ENCODE results near the gene NR2C2.

Gene NR2C2

DNA sequence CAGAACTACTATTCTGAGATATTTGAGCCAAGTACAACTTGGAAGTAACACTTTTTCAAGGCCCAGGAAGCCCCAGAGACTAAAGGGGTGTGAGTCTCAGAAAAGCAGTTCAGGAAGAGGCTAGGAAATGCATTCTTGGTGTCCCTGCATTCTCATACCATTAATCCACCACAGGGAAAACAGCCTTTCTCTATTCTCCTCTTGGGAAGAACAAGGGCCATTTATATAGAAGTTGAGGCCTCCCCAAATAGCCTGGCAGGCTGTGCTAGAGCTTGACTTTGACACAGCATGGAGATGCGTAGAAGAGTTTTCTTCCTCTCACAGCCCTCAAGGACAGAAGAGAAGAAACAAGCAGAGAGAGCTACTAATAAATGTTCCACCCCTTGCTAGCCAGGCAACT is 5.5 kb upstream of the NR2C2 start:
- Histone ChIP-seq H3K18ac (ENCODE audit: low read length) (no peak overlapping the region), H4K8ac (ENCODE audit: low read depth, low read length) (no peak overlapping the region), H3K27ac (ENCODE audit: low read depth, low read length) (no peak overlapping the region), H3K27me3 (ENCODE audit: insufficient read depth, low read length) (no peaks in the 10 kb centered on the region), H3K79me1 (ENCODE audit: low read length) (peaks cover under 1% of the 10 kb centered on the region), H2BK5ac (ENCODE audit: low read depth, low read length, poor library complexity) (no peak overlapping the region), H2BK120ac (ENCODE audit: insufficient read depth, low read length, poor library complexity) (no peak overlapping the region), H2BK12ac (ENCODE audit: low read length) (no peak overlapping the region), H3K9ac (ENCODE audit: low read length) (no peak overlapping the region), H3K9me3 (ENCODE audit: insufficient read depth, low read depth, low read length) (no peaks in the 10 kb centered on the region), H3K36me3 (ENCODE audit: control insufficient read depth in 1 of 2, insufficient read depth in 2 of 2, low read length in 2 of 2) (peaks cover 8 to 16% of the 10 kb centered on the region in 2 experiments), H4K91ac (ENCODE audit: low read depth, low read length) (no peak overlapping the region), H3K4me3 (ENCODE audit: low read depth, low read length) (no peak overlapping the region), H4K12ac (ENCODE audit: low read depth, low read length) (no peak overlapping the region), H3K4me1 (ENCODE audit: control insufficient read depth in 1 of 2, insufficient read depth in 2 of 2, low read length in 2 of 2) (no peaks in the 10 kb centered on the region), H3K79me2 (ENCODE audit: control insufficient read depth, insufficient read depth, low read length, poor library complexity) (no peaks in the 10 kb centered on the region), H2AK5ac (ENCODE audit: low read length) (no peak overlapping the region), H3K14ac (ENCODE audit: low read length) (no peak overlapping the region), H3K4me2 (ENCODE audit: low read length) (no peak overlapping the region), H3K23ac (ENCODE audit: low read length) (no peak overlapping the region), H2AFZ (ENCODE audit: insufficient read depth, low read length, poor library complexity) (no peak overlapping the region), H3K4ac (ENCODE audit: low read depth, low read length) (no peak overlapping the region)
- no CpG with 5 or more reads among the region's 1 CpG for WGBS (ENCODE audit: extremely low coverage, insufficient coverage, insufficient read length)
- no peak for DNase-seq

- Histone ChIP-seq H3K18ac (ENCODE audit: low read length) (no peak overlapping the region), H4K8ac (ENCODE audit: low read depth, low read length) (no peak overlapping the region), H3K4ac (ENCODE audit: low read depth, low read length) (no peak overlapping the region), H3K79me2 (ENCODE audit: control insufficient read depth, insufficient read depth, low read length, poor library complexity) (peaks cover 6% of the 10 kb centered on the region), H2BK120ac (ENCODE audit: insufficient read depth, low read length, poor library complexity) (no peak overlapping the region), H2AK5ac (ENCODE audit: low read length) (no peak overlapping the region), H3K4me1 (ENCODE audit: control insufficient read depth in 1 of 2, insufficient read depth in 2 of 2, low read length in 2 of 2) (no peaks in the 10 kb centered on the region), H3K4me3 (ENCODE audit: low read depth, low read length) (no peak overlapping the region), H3K9me3 (ENCODE audit: insufficient read depth, low read depth, low read length) (no peaks in the 10 kb centered on the region), H4K12ac (ENCODE audit: low read depth, low read length) (no peak overlapping the region), H2AFZ (ENCODE audit: insufficient read depth, low read length, poor library complexity) (no peak overlapping the region), H3K79me1 (ENCODE audit: low read length) (peaks cover 9% of the 10 kb centered on the region), H3K4me2 (ENCODE audit: low read length) (no peak overlapping the region), H2BK5ac (ENCODE audit: low read depth, low read length, poor library complexity) (no peak overlapping the region), H4K91ac (ENCODE audit: low read depth, low read length) (no peak overlapping the region), H3K36me3 (ENCODE audit: control insufficient read depth in 1 of 2, insufficient read depth in 2 of 2, low read length in 2 of 2) (peaks cover 8 to 16% of the 10 kb centered on the region in 2 experiments), H2BK12ac (ENCODE audit: low read length) (no peak overlapping the region), H3K27ac (ENCODE audit: low read depth, low read length) (no peak overlapping the region), H3K9ac (ENCODE audit: low read length) (no peak overlapping the region), H3K14ac (ENCODE audit: low read length) (no peak overlapping the region), H3K23ac (ENCODE audit: low read length) (no peak overlapping the region), H3K27me3 (ENCODE audit: insufficient read depth, low read length) (no peaks in the 10 kb centered on the region)
- no peak for DNase-seq
Measured at GRCh38 chr3:14943042-14943441, 4.3 kb upstream of the NR2C2 start.

DNA sequence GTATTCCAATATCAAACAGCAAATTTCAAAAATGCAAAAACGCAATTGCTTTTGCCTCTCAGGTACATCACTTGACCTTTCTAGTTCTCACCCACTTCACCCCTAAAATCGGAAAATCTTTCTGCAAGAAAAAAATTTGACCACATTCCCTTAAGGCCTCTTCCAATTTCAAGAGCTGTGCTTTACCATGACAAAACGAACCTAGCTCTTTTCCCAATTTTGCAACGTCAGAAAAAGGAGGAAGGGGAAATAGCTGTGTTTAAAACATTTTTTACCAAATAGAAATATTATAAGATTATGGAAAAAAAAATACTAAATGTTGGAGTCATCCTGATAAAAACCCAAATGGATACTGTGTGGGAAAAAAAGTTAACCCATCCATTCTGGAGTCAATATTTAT is 1.1 kb upstream of the NR2C2 start:
- peaks cover 8 to 16% of the 10 kb centered on the region in 2 experiments for H3K36me3 ChIP-seq (ENCODE audit: control insufficient read depth in 1 of 2, insufficient read depth in 2 of 2, low read length in 2 of 2)
- no peak overlapping the region for H2AFZ ChIP-seq (ENCODE audit: insufficient read depth, low read length, poor library complexity)
- H3K4ac ChIP-seq (ENCODE audit: low read depth, low read length), result peak overlapping the region; percentile 43
- peaks cover 11% of the 10 kb centered on the region for H3K79me1 ChIP-seq (ENCODE audit: low read length)
- no peak overlapping the region for H4K91ac ChIP-seq (ENCODE audit: low read depth, low read length)
- WGBS (ENCODE audit: extremely low coverage, insufficient coverage, insufficient read length), result no CpG with 5 or more reads among the region's 4 CpGs
- no peak overlapping the region for H4K8ac ChIP-seq (ENCODE audit: low read depth, low read length)
- no peaks in the 10 kb centered on the region for H3K27me3 ChIP-seq (ENCODE audit: insufficient read depth, low read length)
- H2BK12ac ChIP-seq (ENCODE audit: low read length), result no peak overlapping the region
- H2BK120ac ChIP-seq (ENCODE audit: insufficient read depth, low read length, poor library complexity), result no peak overlapping the region
- H3K79me2 ChIP-seq (ENCODE audit: control insufficient read depth, insufficient read depth, low read length, poor library complexity), result peaks cover 11% of the 10 kb centered on the region
- no peak overlapping the region for H3K14ac ChIP-seq (ENCODE audit: low read length)
- H3K4me2 ChIP-seq (ENCODE audit: low read length), result peak overlapping the region; percentile 93
- DNase-seq, result no peak
- H3K9ac ChIP-seq (ENCODE audit: low read length), result no peak overlapping the region
- peaks cover 0 to 6% of the 10 kb centered on the region in 2 experiments for H3K4me1 ChIP-seq (ENCODE audit: control insufficient read depth in 1 of 2, insufficient read depth in 2 of 2, low read length in 2 of 2)
- H3K18ac ChIP-seq (ENCODE audit: low read length), result no peak overlapping the region
- no peak overlapping the region for H3K23ac ChIP-seq (ENCODE audit: low read length)
- H2BK5ac ChIP-seq (ENCODE audit: low read depth, low read length, poor library complexity), result no peak overlapping the region
- H2AK5ac ChIP-seq (ENCODE audit: low read length), result no peak overlapping the region
- no peaks in the 10 kb centered on the region for H3K9me3 ChIP-seq (ENCODE audit: insufficient read depth, low read depth, low read length)
- H3K4me3 ChIP-seq (ENCODE audit: low read depth, low read length), result no peak overlapping the region
- H3K27ac ChIP-seq (ENCODE audit: low read depth, low read length), result no peak overlapping the region
- H4K12ac ChIP-seq (ENCODE audit: low read depth, low read length), result no peak overlapping the region

DNA sequence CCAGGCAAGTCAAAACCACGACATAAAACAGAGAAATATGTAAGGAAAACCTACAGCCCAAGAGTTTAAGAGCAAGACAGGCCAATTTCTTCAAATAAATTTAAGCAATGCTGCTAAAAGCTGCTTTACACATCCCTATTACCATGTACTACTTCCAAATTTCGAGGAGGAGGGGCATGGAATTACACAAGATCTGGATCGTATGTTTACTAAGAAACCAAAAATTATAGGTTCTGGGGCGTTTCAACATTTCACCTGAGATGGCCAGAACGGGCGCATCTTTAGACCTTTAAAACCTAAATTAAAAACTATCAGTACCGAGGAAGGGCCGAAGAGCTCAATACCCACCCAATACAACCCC is 664 bp upstream of the NR2C2 start:
- H3K23ac ChIP-seq (ENCODE audit: low read length), result no peak overlapping the region
- H4K12ac ChIP-seq (ENCODE audit: low read depth, low read length), result peak overlapping the region; percentile 20
- peak overlapping the region; percentile 91 for H3K18ac ChIP-seq (ENCODE audit: low read length)
- H2AK5ac ChIP-seq (ENCODE audit: low read length), result no peak overlapping the region
- H3K27me3 ChIP-seq (ENCODE audit: insufficient read depth, low read length), result no peaks in the 10 kb centered on the region
- H3K9ac ChIP-seq (ENCODE audit: low read length), result peak overlapping the region; percentile 35
- H3K4me2 ChIP-seq (ENCODE audit: low read length), result peak overlapping the region; percentile 93
- H3K79me2 ChIP-seq (ENCODE audit: control insufficient read depth, insufficient read depth, low read length, poor library complexity), result peaks cover 11% of the 10 kb centered on the region
- peak overlapping the region; percentile 82 for H2BK5ac ChIP-seq (ENCODE audit: low read depth, low read length, poor library complexity)
- H3K79me1 ChIP-seq (ENCODE audit: low read length), result peaks cover 11% of the 10 kb centered on the region
- no peaks in the 10 kb centered on the region for H3K9me3 ChIP-seq (ENCODE audit: insufficient read depth, low read depth, low read length)
- peak overlapping the region; percentile 90 for H4K8ac ChIP-seq (ENCODE audit: low read depth, low read length)
- no peak overlapping the region for H2BK12ac ChIP-seq (ENCODE audit: low read length)
- H3K14ac ChIP-seq (ENCODE audit: low read length), result peak overlapping the region; percentile 59
- H3K4me3 ChIP-seq (ENCODE audit: low read depth, low read length), result peak overlapping the region; percentile 80
- DNase-seq, result no peak
- peak overlapping the region; percentile 76 for H4K91ac ChIP-seq (ENCODE audit: low read depth, low read length)
- H2BK120ac ChIP-seq (ENCODE audit: insufficient read depth, low read length, poor library complexity), result peak overlapping the region; percentile 67
- peak overlapping the region; percentile 86 for H3K4ac ChIP-seq (ENCODE audit: low read depth, low read length)
- peaks cover 8 to 16% of the 10 kb centered on the region in 2 experiments for H3K36me3 ChIP-seq (ENCODE audit: control insufficient read depth in 1 of 2, insufficient read depth in 2 of 2, low read length in 2 of 2)
- H2AFZ ChIP-seq (ENCODE audit: insufficient read depth, low read length, poor library complexity), result peak overlapping the region; percentile 90
- WGBS (ENCODE audit: extremely low coverage, insufficient coverage, insufficient read length), result no CpG with 5 or more reads among the region's 8 CpGs
- H3K4me1 ChIP-seq (ENCODE audit: control insufficient read depth in 1 of 2, insufficient read depth in 2 of 2, low read length in 2 of 2), result peaks cover 0 to 6% of the 10 kb centered on the region in 2 experiments
- H3K27ac ChIP-seq (ENCODE audit: low read depth, low read length), result peak overlapping the region; percentile 99

Measured in trophoblast cell (in vitro differentiated cells and primary cell).